Lung (tissue), 12 donors: ENCODE data around the gene STC2. TPM values are rescaled to one million over a fixed set of nuclear protein-coding genes. Genes with fewer than 3 reads are reported as not detected.
A peak's percentile ranks its signal among the peaks of the same experiment; 100 is the strongest.

ENCODE experiments used
- ATAC-seq: fragments of 200-7000 bp; cut with Tn5 transposase; one replicate; pipeline ENCODE4 v1.9.1; 2020; ENCODE audit warnings: moderate number of reproducible peaks; ENCODE audit not compliant: insufficient read depth, low FRiP score
- DNase-seq, 3 donors: peaks; one replicate each; pipeline ENCODE4 v3.0.0-alpha.2; 2013 to 2017
- H3K27ac ChIP-seq, 2 donors: one replicate each; pipeline ENCODE4 v1.5.1; 2013; ENCODE audit warnings: mild to moderate bottlenecking in 2 of 2, moderate library complexity in 2 of 2, control low read depth in 1 of 2, inconsistent platforms in 1 of 2, low read depth in 1 of 2, low read length in 1 of 2
- H3K27me3 ChIP-seq, 3 donors: one replicate each; pipeline ENCODE4 v1.5.1; 2013; ENCODE audit warnings: low read length in 2 of 3; ENCODE audit not compliant: control insufficient read depth in 3 of 3, insufficient read depth in 3 of 3
- H3K36me3 ChIP-seq, 4 donors: one replicate each; pipeline ENCODE4 v1.5.1; 2013; ENCODE audit warnings: low read length in 4 of 4, mild to moderate bottlenecking in 1 of 4, moderate library complexity in 1 of 4; ENCODE audit not compliant: control insufficient read depth in 4 of 4, insufficient read depth in 4 of 4
- H3K4me1 ChIP-seq, 5 donors: one replicate each; pipeline ENCODE4 v1.5.1; 2013; ENCODE audit warnings: low read length in 5 of 5, mild to moderate bottlenecking in 2 of 5, moderate library complexity in 1 of 5; ENCODE audit not compliant: control insufficient read depth in 5 of 5, insufficient read depth in 5 of 5
- H3K4me3 ChIP-seq: one replicate; pipeline ENCODE4 v1.5.1; 2013; ENCODE audit warnings: mild to moderate bottlenecking, control low read depth, moderate library complexity
- H3K9ac ChIP-seq, 2 donors: one replicate each; pipeline ENCODE4 v1.5.1; 2013; ENCODE audit warnings: low read length in 2 of 2, control low read depth in 1 of 2; ENCODE audit not compliant: insufficient read depth in 1 of 2
- H3K9me3 ChIP-seq, 4 donors: one replicate each; pipeline ENCODE4 v1.5.1; 2013; ENCODE audit warnings: low read length in 3 of 4, mild to moderate bottlenecking in 1 of 4, moderate library complexity in 1 of 4; ENCODE audit not compliant: control insufficient read depth in 4 of 4, insufficient read depth in 3 of 4
- CTCF ChIP-seq: IDR thresholded peaks from 2 replicates; pipeline ENCODE4 v1.5.1; 2012; ENCODE audit warnings: mild to moderate bottlenecking; ENCODE audit errors: control extremely low read depth, extremely low read depth
- WGBS, 2 donors: extraction: QIAGEN DNeasy Blood & Tissue Kit; methylation state at CpG; one replicate each; pipeline ENCODE4 v1.1.7; 2013; 5-methylcytosine and 5-hydroxymethylcytosine counted together
- polyA plus RNA-seq, 2 donors: library from polyadenylated mRNA; stranded (reverse); fragments of 200-250 nt; gene quantifications; one replicate each; pipeline ENCODE4 v1.2.1, GENCODE V29; 2013
- total RNA-seq, 2 donors: library from RNA; depleted of rRNA in 1 of 2; stranded (reverse); fragments of >200 nt in 1 of 2; gene quantifications; one replicate each; pipeline ENCODE4 v1.2.1, GENCODE V29; 2014 to 2021
- donor health status: control.
- donor health status: control.
- donor health status: Bipolar disorder and iron deficiency.
- donor health status: healthy.
- donor health status: DM: yes; HTN: yes; CAD: no.

The STC2 gene
- total and polyA plus RNA-seq, 4 donors, result 3.1 to 18.1 (median 8.4) TPM

DNA sequence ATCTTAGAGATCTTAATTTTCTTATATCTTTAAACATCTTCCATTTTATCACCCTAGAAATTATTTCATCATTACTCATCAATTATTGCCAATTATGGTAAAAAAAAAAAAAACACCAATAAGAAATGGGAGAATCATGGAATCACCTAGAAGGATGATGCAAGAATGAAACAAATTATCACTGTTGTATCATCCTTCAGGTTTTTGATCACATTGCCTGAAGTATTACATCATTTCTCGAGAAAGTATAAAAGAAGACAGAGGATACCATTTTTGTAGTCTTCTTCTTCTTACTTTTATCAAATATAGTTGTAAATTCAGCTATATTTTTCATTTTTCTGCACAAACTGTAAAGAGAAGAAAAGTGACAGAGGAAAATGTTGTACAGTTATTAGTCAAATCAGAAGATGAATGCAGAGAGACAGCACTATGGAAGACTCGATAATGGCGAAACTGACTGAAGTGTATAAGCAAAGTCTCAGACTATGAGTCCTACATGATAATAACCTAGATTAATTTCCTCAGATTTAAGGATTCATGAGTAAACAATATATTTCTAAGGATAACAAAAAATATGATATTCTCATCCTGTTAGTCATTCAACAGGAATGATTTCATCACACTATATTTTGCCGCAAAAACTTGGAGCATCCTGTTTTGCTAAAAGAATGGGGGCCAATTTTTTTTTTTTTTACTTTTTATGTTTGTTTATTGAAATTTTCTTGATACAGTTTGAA is 5.9 kb upstream of the STC2 start:
- Histone ChIP-seq H3K27ac (no peak overlapping the region), H3K4me1 (peaks cover 0 to 9% (median 0%) of the 10 kb centered on the region in 5 donors), H3K36me3 (no peaks in the 10 kb centered on the region), H3K4me3 (no peak overlapping the region), H3K9me3 (no peaks in the 10 kb centered on the region), H3K27me3 (peaks cover 0 to 3% (median 0%) of the 10 kb centered on the region in 3 donors), H3K9ac (no peak overlapping the region)
- WGBS, 2 donors, result 84 to 93% methylated on average over 4 of the region's 4 CpGs
- DNase-seq (no peak), ATAC-seq (no peak)
- no peak for TF ChIP-seq CTCF

DNA sequence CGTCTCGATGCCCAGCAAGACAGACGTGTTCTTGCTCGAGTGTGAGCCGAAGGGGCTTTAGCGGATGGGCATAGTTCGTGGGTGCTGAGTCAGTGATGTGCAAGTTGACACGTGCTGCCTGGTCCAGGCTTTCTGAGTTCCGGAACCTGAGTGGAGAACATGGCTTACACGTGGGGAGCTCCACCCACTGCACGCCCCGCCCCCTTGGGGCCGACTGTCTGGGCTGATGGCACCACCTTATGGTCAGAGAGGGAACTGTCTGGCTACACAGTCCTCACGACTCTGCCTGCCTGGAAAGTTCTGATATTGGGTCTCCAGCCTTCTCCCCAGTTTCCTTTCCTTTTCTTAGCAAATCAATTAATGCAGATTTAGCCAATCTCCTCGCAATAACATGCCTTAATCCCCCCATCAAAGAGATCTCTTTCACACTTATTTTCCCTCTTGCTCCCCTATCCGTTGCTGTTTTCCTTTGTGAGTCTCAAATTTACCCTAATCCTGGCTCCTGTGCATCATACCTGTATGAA is 3.8 kb upstream of the STC2 start:
- H3K9me3 ChIP-seq, result no peaks in the 10 kb centered on the region
- H3K27ac ChIP-seq, result no peak overlapping the region
- no peak overlapping the region for H3K9ac ChIP-seq
- peak; percentile 85 for TF ChIP-seq CTCF
- peak; percentile 87 for ATAC-seq
- peak; percentile 89 to 90 (median 89) for DNase-seq
- no peaks in the 10 kb centered on the region for H3K36me3 ChIP-seq
- H3K27me3 ChIP-seq, result peaks cover 4 to 8% (median 7%) of the 10 kb centered on the region in 3 donors
- peaks cover 0 to 29% (median 6%) of the 10 kb centered on the region in 5 donors for H3K4me1 ChIP-seq
- WGBS, 2 donors, result 39 to 40% methylated on average over 16 of the region's 16 CpGs
- H3K4me3 ChIP-seq, result no peak overlapping the region

DNA sequence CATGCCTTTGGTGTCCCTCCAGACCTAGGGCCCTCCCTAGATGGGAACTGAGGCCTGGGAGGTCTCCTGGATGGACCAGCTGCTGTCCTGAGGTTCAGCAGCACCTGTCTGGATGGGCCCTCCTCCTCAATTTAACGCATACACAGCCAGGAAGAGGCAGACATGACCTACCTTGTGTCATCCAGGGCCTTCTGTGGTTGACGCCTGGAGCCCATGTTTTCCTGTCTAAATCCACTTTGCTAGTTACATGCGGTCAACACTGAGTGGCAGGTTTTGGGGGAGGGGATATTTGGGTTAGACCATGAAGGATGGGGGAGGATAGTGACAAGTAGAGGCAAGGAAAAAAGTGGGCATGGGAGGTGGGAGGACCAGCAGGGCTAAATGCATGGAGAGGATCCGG is 3.1 kb upstream of the STC2 start:
- Histone ChIP-seq H3K4me3 (no peak overlapping the region), H3K27me3 (peaks cover 4 to 13% (median 7%) of the 10 kb centered on the region in 3 donors), H3K27ac (no peak overlapping the region), H3K9ac (no peak overlapping the region), H3K9me3 (no peaks in the 10 kb centered on the region), H3K36me3 (no peaks in the 10 kb centered on the region), H3K4me1 (peaks cover 0 to 34% (median 6%) of the 10 kb centered on the region in 5 donors)
- TF ChIP-seq CTCF, result no peak
- no peak for ATAC-seq
- WGBS, 2 donors, result 90 to 94% methylated on average over 4 of the region's 4 CpGs
- no peak for DNase-seq
